NCI-H146 treated with DMSO at 0.1 percent for 48 hours (cell line): ENCODE results near the gene SETD5.

ENCODE experiments used
- DNase-seq: peaks from one replicate; lab custom pipeline; 2025; ENCODE audit not compliant: unreplicated experiment; lab: John Stamatoyannopoulos, UW

The SETD5 gene

DNA sequence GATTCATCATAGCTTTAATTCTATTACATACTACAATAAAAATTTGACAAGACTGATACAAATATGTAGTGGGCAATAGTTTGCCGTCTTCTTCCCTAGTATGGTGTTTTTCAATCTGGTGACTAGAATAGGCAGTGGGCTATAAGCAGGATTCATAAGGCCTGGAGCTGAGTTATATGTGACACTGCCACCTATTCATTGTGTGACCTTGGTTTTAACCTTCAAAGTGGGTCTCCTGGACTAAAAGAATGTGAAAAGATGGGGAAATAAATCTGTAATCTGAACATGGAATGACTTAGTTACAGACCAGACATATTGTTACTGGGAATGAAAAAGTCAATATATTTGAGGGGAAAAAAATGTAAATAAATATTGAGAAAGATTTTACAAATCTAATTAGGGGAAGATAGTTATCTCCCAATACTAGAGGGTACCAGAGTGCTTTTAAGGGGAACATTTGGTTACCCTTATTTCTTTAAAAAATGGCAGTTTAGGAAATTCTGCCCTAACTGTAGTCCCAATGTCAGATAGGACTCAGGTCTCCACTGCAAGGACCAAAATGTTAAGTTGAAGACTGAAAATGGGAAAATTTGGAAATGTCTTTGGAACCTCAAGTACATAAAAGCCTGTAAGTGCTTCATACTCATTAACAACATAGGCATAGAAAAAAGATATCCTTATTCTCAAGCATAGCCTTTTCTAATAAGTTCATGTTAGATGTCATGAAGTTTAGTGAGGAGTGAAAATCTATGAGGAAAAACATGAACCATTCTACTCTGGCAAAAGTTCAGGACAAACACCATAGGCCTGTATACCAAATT lies 10.7 kb upstream of the SETD5 start:
- DNase-seq, result no peak

- no peak for DNase-seq
Observed at GRCh38 chr3:9387322-9387655, 10.1 kb upstream of the SETD5 start.

GRCh38 chr3:9388142-9388541 lies 9.3 kb upstream of the SETD5 start:
- DNase-seq, result no peak

DNA sequence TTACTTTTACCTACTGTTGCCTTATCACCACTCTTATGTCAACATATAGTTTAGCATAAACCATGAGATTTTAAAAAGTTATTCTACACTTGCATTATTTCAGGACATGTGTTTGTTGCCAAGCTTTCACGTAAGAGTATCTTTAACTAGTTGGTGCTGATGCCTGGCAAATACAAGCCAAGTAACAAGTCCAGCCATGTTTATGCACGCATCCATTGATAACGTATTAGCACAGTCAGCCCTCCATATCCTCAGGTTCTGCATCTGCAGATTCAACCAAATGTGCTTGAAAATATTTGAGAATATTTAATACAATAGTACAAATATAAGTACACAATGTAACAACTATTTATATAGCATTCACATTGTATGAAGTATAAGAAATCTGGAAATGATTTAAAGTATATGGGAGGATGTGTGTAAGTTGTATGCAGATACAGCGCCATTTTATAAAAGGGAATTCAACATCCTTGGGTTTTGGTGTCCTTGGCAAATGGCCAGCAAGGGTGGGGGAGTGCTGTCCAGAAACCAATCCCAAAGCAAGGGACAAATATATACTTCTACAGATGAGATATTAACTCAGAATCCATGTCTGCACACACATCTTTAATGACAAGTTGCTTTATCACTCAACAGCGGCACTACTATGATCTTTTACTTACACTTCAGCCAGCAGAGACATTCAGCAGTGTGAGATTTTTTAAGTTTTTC lies 8.7 kb upstream of the SETD5 start:
- no peak for DNase-seq

- no peak for DNase-seq
Observed at GRCh38 chr3:9390265-9390888, 7.0 kb upstream of the SETD5 start.

- DNase-seq, result no peak
Observed at GRCh38 chr3:9392041-9392440, 5.4 kb upstream of the SETD5 start.

GRCh38 chr3:9395570-9396300 lies 1.7 kb upstream of the SETD5 start:
- DNase-seq, result no peak

DNA sequence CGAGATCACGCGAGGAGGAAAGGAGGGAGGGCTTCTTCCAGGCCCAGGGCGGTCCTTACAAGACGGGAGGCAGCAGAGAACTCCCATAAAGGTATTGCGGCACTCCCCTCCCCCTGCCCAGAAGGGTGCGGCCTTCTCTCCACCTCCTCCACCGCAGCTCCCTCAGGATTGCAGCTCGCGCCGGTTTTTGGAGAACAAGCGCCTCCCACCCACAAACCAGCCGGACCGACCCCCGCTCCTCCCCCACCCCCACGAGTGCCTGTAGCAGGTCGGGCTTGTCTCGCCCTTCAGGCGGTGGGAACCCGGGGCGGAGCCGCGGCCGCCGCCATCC lies 1.1 kb upstream of the SETD5 start:
- peak; percentile 76 for DNase-seq

GRCh38 chr3:9396632-9397331 lies 633 bp upstream of the SETD5 start:
- DNase-seq, result peak; percentile 95

DNA sequence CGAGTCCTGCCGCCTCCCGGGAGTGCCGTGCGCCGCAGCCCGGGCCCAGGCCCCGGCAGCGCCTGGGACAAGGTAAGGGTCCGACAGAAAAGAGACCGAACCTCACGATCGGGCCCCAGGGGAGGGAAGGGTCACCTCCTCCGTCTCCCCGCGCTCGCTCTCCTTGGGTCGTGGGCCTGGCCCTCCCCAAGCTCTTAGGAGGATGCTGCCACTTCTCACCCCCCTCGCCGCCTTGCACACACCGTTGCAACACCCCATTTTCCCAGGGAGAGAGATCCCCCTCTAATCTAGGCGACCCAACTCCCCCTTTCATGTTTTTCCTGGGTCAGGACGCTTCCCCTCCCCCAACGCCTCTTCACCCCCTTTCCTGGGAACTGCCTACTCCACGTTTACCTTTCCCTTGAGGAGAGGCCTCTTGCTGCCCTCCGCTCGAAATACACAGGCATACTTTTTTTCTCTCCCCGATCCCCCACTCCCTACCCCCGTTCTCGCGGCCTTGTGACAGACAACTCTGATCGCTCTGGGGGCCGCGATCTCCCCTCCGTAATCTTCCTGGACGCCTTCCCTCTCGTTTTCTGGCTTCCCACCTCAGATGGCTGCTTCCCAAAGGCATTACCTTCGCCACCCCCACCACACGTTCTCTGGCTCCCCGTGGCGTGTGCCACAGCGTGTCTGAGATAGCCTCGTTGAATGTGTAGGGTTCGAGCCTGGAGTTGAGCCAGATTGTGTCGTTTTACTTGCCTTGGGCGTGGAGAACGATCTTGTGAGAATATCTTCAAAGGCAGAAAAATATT lies 688 bp downstream of the SETD5 start:
- no peak for DNase-seq

- peak; percentile 11 for DNase-seq
Observed at GRCh38 chr3:9398700-9399336, 1.4 kb downstream of the SETD5 start.

DNA sequence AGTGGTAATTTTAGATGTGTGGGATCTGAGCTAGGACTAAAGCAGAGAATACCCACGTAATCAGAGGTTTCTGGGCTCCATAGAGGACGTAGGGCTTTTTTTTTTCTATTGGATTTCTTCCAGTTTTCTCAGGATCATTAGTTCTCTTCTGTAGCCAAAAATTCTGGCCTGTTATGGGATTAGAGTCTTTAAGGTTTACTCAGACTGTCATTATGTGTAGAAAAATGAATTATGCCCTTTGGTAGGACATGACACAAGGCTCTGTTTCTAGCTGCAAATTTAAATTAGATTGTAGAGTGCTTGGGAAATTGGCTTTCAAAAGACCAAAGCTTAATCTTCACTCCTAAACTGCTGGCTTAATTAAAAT lies 1.9 kb downstream of the SETD5 start:
- no peak for DNase-seq

DNA sequence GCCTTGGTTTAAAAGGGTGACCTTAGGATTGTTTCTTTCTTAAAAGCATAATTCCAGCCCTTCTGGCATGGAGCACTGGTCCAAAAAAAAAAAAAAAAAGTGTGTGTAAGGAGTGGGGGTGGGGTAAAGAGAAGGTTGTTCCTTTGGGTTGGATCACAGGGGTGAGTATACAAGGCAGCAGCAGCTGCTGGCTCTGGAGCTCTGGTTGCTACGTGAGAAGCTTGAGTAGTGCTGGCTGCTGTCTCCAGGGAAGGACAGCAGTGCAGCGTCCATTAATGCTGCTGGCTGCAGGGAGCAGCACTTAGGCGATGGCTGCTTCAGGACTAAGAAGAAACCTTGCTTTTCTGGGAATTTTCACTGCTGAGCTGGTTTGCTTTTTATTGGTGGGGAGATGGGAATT lies 2.3 kb downstream of the SETD5 start:
- peak; percentile 62 for DNase-seq

- DNase-seq, result no peak
Observed at GRCh38 chr3:9400616-9401015, 3.2 kb downstream of the SETD5 start.

DNA sequence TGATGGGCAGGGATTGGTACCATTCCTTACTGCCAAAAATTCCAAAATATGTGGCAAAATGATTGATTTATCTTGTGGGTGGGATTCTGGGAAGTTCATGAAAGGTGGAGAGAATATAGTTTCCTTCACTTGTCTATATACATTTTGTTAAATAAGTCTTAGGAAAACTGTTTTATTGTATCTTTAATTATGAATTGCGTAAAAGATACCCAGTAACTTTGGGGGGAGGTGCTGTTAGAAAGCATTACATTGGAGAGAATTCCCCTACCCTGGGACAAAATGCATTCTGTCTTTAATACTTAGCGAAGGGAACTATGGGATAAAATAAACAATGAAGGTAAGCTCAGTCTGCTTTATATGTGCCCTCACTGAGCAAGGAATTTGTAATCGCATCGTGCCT lies 4.6 kb downstream of the SETD5 start:
- no peak for DNase-seq

GRCh38 chr3:9402410-9403228 lies 5.2 kb downstream of the SETD5 start:
- peak; percentile 45 for DNase-seq

GRCh38 chr3:9403463-9403862 lies 6.0 kb downstream of the SETD5 start:
- no peak for DNase-seq

DNA sequence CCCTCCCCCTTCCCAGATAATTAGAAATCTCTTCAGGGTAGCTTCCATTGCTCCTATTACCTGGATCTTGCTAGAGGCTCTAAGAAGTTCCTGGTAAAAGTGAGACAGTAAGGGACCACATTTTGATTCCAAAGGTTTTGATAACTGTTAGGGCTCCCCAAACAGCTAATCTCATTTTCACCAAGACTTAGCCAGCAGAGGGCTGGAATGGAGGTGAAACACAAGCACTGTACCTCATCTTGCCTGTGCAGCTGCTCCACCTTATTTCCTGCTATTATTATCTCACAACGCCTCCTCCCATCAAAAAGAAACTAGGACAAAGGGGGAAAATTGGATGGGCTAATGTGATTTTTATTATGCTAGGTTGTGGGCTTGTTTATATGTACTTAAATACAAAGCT lies 7.3 kb downstream of the SETD5 start:
- DNase-seq, result peak; percentile 9

DNA sequence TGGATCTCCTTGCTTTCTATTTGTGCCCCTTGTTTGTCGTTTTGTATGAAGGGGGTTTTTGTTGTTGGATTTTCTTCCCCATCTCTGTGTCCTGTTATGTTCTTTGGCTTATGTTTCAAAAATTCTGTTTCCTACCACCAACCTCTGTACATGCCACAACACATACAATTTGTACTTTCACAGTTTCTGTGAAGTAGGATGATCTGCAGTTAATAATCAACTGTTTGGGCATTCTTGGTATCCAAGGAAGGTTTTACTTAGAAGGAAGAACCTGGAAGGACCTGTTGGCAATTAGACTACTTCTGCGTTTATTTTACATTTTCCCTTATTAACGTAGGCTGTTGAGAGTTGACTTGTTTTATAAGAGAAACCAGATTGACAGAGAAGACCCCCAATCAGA lies 8.3 kb downstream of the SETD5 start:
- DNase-seq, result no peak
